Left ventricle myocardium inferior (tissue), 1 donor: Measurements from ENCODE around the gene MPP2. TPM values are rescaled to one million over a fixed set of nuclear protein-coding genes. Genes with fewer than 3 reads are reported as not detected.

Experiments
- DNase-seq: peaks from one replicate; pipeline ENCODE4 v3.0.0-alpha.2; 2020
- H3K27ac ChIP-seq: fragments of 200-600 bp; replicated peaks from 2 replicates; pipeline ENCODE4 v1.8.0; 2021
- H3K27me3 ChIP-seq: fragments of 200-600 bp; 2 replicates; pipeline ENCODE4 v1.8.0; 2021; ENCODE audit warnings: low read depth
- H3K36me3 ChIP-seq: fragments of 200-600 bp; 2 replicates; pipeline ENCODE4 v1.8.0; 2021
- H3K4me1 ChIP-seq: fragments of 200-600 bp; 2 replicates; pipeline ENCODE4 v1.8.0; 2021
- H3K4me3 ChIP-seq: fragments of 200-600 bp; 2 replicates; pipeline ENCODE4 v1.8.0; 2021; ENCODE audit warnings: mild to moderate bottlenecking, moderate library complexity
- H3K9me3 ChIP-seq: fragments of 200-600 bp; replicated peaks from 2 replicates; pipeline ENCODE4 v1.8.0; 2021
- intact Hi-C: fragments of 100-400 bp; cut with micrococcal nuclease; formaldehyde crosslinking; loops from one replicate; pipeline ENCODE4 v1.11.0; 2022
- total RNA-seq: library from RNA; stranded (reverse); fragmentation: NEBNext Ultra II Directional; extraction: Animal tissue kit (Norgen Biotek cat#: 25700); gene quantifications from one replicate; pipeline ENCODE4 v1.2.1, GENCODE V29; 2021
- TF ChIP-seq, protein P1 (sequence below): fragments of 200-600 bp; IDR thresholded peaks from 2 replicates; pipeline ENCODE4 v1.8.0; 2021; ENCODE audit warnings: antibody characterized with exemption, mild to moderate bottlenecking, borderline replicate concordance
- donor health status: DM: no; HTN: yes; CAD: no; lungs with severe emphysema.

The MPP2 gene
- total RNA-seq, 1 donor from 2014 or later, result 12.1 TPM

DNA sequence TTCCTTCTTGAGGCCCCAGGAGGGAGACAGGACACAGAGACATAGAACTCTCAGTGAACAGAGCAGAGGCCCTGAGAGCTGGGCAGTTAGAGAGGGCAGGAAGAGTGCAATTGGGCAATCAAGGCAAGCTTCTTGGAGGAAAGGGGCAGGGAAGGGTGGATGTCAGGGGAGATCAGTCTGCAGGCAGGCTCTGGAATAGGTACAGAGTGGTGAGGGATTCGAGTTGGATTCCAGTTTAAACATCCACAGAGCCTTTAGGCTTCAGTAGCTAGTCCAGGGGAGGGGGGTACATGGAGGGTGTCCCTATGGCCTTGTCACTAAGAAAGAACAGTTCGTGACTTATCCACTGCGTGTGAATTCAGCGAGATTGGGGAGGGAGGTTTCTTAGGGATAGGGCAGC lies 44.4 kb upstream of the MPP2 start:
- no peaks in the 10 kb centered on the region for H3K9me3 ChIP-seq
- intact Hi-C loops, result no loop called here
- TF ChIP-seq, protein P1, sequence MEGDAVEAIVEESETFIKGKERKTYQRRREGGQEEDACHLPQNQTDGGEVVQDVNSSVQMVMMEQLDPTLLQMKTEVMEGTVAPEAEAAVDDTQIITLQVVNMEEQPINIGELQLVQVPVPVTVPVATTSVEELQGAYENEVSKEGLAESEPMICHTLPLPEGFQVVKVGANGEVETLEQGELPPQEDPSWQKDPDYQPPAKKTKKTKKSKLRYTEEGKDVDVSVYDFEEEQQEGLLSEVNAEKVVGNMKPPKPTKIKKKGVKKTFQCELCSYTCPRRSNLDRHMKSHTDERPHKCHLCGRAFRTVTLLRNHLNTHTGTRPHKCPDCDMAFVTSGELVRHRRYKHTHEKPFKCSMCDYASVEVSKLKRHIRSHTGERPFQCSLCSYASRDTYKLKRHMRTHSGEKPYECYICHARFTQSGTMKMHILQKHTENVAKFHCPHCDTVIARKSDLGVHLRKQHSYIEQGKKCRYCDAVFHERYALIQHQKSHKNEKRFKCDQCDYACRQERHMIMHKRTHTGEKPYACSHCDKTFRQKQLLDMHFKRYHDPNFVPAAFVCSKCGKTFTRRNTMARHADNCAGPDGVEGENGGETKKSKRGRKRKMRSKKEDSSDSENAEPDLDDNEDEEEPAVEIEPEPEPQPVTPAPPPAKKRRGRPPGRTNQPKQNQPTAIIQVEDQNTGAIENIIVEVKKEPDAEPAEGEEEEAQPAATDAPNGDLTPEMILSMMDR, result no peak
- DNase-seq, result no peak
- H3K36me3 ChIP-seq, result no peaks in the 10 kb centered on the region
- H3K4me1 ChIP-seq, result peaks cover 11% of the 10 kb centered on the region
- no peak overlapping the region for H3K27ac ChIP-seq
- H3K27me3 ChIP-seq, result peaks cover 99% of the 10 kb centered on the region
- no peak overlapping the region for H3K4me3 ChIP-seq

DNA sequence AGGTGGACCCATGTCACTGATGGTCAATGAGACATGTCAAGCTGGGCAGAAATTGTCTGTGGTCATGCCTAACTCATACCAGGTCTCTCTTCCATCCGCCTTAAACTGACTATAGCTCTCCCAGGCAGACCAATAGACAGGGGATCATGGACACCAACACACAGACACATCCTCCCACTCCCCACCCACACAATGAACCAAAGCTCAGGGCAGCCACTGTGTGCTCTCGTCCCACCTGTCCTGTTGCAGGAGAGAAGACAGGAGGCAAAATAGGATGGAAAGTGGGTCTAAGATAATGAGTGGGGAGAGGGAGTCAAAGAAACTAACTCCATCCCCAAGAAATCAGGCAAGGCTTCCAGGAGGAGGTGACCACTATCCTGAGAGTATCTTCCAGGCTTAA lies 43.2 kb upstream of the MPP2 start:
- TF ChIP-seq, protein P1, result no peak
- H3K27me3 ChIP-seq, result peaks cover 100% of the 10 kb centered on the region
- intact Hi-C loops, result no loop called here

DNA sequence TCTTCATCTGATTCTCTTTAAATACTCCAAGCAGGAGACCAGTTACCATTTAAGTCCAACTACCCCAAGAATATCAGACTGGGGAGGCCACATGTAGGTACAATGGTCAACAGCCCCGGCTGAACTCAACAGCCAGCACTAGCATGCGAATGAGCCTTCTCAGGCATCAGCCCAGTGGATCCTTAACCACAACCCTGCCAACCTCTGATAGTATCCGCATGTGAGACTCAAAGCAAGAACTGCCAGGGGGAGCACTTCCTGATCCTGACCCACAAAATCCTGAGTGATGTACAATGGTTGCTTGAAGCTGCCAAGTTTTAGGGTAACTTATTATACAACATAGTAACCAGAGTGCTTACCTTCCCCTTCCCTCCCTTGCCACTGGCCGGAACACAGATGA lies 42.4 kb upstream of the MPP2 start:
- no peak overlapping the region for H3K4me3 ChIP-seq
- H3K27ac ChIP-seq, result no peak overlapping the region
- intact Hi-C loops, result loop anchor here (10.0 kb wide), 1 partner anchor 45 kb away; no protein-coding TSS in a partner anchor
- no peak for DNase-seq
- peaks cover 92% of the 10 kb centered on the region for H3K27me3 ChIP-seq
- TF ChIP-seq, protein P1, result no peak
- no peaks in the 10 kb centered on the region for H3K36me3 ChIP-seq
- H3K4me1 ChIP-seq, result peaks cover 11% of the 10 kb centered on the region
- H3K9me3 ChIP-seq, result no peaks in the 10 kb centered on the region

More for the DNA sequence above, 43.2 kb upstream of the MPP2 start:
- H3K36me3 ChIP-seq, result no peaks in the 10 kb centered on the region
- no peak overlapping the region for H3K27ac ChIP-seq
- no peak overlapping the region for H3K4me3 ChIP-seq
- H3K4me1 ChIP-seq, result peaks cover 11% of the 10 kb centered on the region
- DNase-seq, result no peak
- H3K9me3 ChIP-seq, result no peaks in the 10 kb centered on the region

DNA sequence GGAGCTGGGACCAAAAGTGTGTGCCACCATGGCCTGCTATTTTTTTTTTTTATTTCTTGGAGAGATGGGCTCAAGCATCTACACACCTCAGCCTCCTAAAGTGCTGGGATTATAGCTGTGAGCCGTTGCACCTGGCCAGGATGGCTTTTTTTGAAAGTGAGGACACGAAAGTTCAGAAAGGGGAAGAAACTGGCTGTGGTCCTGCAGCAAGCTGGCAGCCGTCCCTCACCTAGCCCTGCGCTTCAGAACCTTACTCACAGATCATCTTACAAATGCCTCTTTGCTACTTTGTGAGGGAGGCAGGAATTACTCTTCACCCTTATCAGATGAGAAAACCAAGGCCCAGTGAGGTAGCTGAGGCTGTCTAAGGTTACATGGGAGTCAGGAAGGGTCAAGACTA lies 39.4 kb upstream of the MPP2 start:
- intact Hi-C loops, result loop anchor here (10.0 kb wide), 1 partner anchor 48 kb away; no protein-coding TSS in a partner anchor
- TF ChIP-seq, protein P1, result no peak
- H3K27me3 ChIP-seq, result peaks cover 62% of the 10 kb centered on the region
- no peak overlapping the region for H3K27ac ChIP-seq
- no peak for DNase-seq
- H3K4me3 ChIP-seq, result no peak overlapping the region
- no peaks in the 10 kb centered on the region for H3K9me3 ChIP-seq
- H3K36me3 ChIP-seq, result no peaks in the 10 kb centered on the region
- H3K4me1 ChIP-seq, result no peaks in the 10 kb centered on the region

DNA sequence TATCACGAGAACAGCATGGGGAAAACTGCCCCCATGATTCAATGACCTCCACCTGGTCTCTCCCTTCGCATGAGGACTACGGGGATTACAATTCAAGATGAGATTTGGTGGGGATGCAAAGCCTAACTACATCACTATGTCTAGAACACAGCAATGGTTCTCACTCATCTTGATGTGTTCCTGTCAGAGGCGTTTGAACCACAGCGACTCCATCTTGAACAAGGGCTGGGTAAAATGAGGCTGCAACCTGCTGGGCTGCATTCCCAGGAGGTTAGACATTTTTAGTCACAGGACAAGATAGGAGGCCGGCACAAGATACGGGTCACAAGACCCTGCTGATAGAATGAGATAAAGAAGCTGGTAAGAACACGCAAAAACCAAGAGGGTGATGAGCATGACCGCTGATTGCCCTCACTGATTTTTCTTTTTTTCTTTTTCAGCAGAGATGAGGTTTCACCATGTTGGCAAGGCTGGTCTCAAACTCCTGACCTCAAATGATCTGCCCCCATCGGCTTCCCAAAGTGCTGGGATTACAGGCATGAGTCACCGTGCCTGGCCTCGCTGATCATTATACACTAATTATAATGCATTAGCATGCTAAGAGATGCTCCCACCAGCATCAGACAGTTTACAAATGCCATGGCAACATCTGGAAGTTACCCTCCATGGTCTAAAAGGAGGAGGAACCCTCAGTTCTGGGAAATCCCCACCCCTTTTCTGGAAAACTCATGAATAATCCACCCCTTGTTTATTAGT lies 37.9 kb upstream of the MPP2 start:
- Histone ChIP-seq H3K36me3 (no peaks in the 10 kb centered on the region), H3K4me3 (no peak overlapping the region), H3K27me3 (peaks cover 47% of the 10 kb centered on the region), H3K27ac (no peak overlapping the region), H3K9me3 (no peaks in the 10 kb centered on the region), H3K4me1 (no peaks in the 10 kb centered on the region)
- intact Hi-C loops, result loop anchor here (10.0 kb wide), 1 partner anchor 50 kb away; no protein-coding TSS in a partner anchor
- TF ChIP-seq, protein P1, result no peak
- DNase-seq, result no peak
